H9 (cell line): ENCODE measurements around the gene HMGCLL1. TPM values are rescaled to one million over a fixed set of nuclear protein-coding genes. Genes with fewer than 3 reads are reported as not detected.

Experiments
- DNase-seq: peaks from one replicate; pipeline ENCODE4 v3.0.0-alpha.2; 2017
- H2AFZ ChIP-seq: one replicate; pipeline ENCODE4 v1.6.1; 2013; ENCODE audit warnings: mild to moderate bottlenecking, low read length, control low read depth, moderate library complexity
- H2AK5ac ChIP-seq: 2 replicates; pipeline ENCODE4 v1.6.1; 2013; ENCODE audit warnings: low read length, control low read depth, mixed read lengths; ENCODE audit not compliant: insufficient read length
- H2BK120ac ChIP-seq: one replicate; pipeline ENCODE4 v1.6.1; 2013; ENCODE audit warnings: low read depth, mild to moderate bottlenecking, low read length, control low read depth, inconsistent platforms; ENCODE audit not compliant: poor library complexity, severe bottlenecking
- H2BK12ac ChIP-seq: 2 replicates; pipeline ENCODE4 v1.6.1; 2013; ENCODE audit warnings: low read length, control low read depth, mixed read lengths, low read depth; ENCODE audit not compliant: insufficient read length
- H2BK15ac ChIP-seq: 2 replicates; pipeline ENCODE4 v1.6.1; 2013; ENCODE audit warnings: low read depth, low read length, control low read depth
- H2BK20ac ChIP-seq: one replicate; pipeline ENCODE4 v1.6.1; 2013; ENCODE audit warnings: low read depth, mild to moderate bottlenecking, low read length, control low read depth, inconsistent platforms; ENCODE audit not compliant: poor library complexity, severe bottlenecking
- H2BK5ac ChIP-seq: 2 replicates; pipeline ENCODE4 v1.6.1; 2013; ENCODE audit warnings: low read length, control low read depth, mixed read lengths; ENCODE audit not compliant: insufficient read length
- H3K14ac ChIP-seq: 2 replicates; pipeline ENCODE4 v1.6.1; 2013; ENCODE audit warnings: low read length, control low read depth; ENCODE audit not compliant: insufficient read depth
- H3K18ac ChIP-seq: 2 replicates; pipeline ENCODE4 v1.6.1; 2013; ENCODE audit warnings: low read depth, mild to moderate bottlenecking, mixed read lengths, low read length, control low read depth; ENCODE audit not compliant: insufficient read length
- H3K23ac ChIP-seq: 2 replicates; pipeline ENCODE4 v1.6.1; 2013; ENCODE audit warnings: low read length, control low read depth, mixed read lengths, low read depth; ENCODE audit not compliant: insufficient read length
- H3K23me2 ChIP-seq: 2 replicates; pipeline ENCODE4 v1.6.1; 2013; ENCODE audit warnings: low read depth, mild to moderate bottlenecking, mixed read lengths, low read length, control low read depth; ENCODE audit not compliant: insufficient read length, poor library complexity, severe bottlenecking
- H3K27ac ChIP-seq: 2 replicates; pipeline ENCODE4 v1.5.1; 2013; ENCODE audit warnings: low read length, control low read depth, mixed read lengths, low read depth; ENCODE audit not compliant: insufficient read length
- H3K27me3 ChIP-seq: 2 replicates; pipeline ENCODE4 v1.6.1; 2013; ENCODE audit warnings: low read length, control low read depth, inconsistent platforms; ENCODE audit not compliant: insufficient read depth
- H3K4ac ChIP-seq: 2 replicates; pipeline ENCODE4 v1.6.1; 2013; ENCODE audit warnings: low read depth, mild to moderate bottlenecking, control low read depth, inconsistent platforms, low read length, moderate library complexity
- H3K4me1 ChIP-seq: 2 replicates; pipeline ENCODE4 v1.6.1; 2013; ENCODE audit warnings: low read length, control low read depth, inconsistent platforms; ENCODE audit not compliant: insufficient read depth
- H3K4me2 ChIP-seq: 2 replicates; pipeline ENCODE4 v1.6.1; 2013; ENCODE audit warnings: low read length, control low read depth, mixed read lengths; ENCODE audit not compliant: insufficient read length, insufficient read depth
- H3K56ac ChIP-seq: 2 replicates; pipeline ENCODE4 v1.6.1; 2013; ENCODE audit warnings: low read depth, mild to moderate bottlenecking, mixed read lengths, low read length, control low read depth; ENCODE audit not compliant: insufficient read length
- H3K79me1 ChIP-seq: 2 replicates; pipeline ENCODE4 v1.6.1; 2013; ENCODE audit warnings: low read depth, mild to moderate bottlenecking, moderate library complexity, low read length, control low read depth, inconsistent platforms; ENCODE audit not compliant: insufficient read depth, poor library complexity, severe bottlenecking
- H3K79me2 ChIP-seq: 2 replicates; pipeline ENCODE4 v1.6.1; 2013; ENCODE audit warnings: low read length, control low read depth, inconsistent platforms; ENCODE audit not compliant: insufficient read depth
- H3K9ac ChIP-seq: 2 replicates; pipeline ENCODE4 v1.6.1; 2013; ENCODE audit warnings: low read length, control low read depth, mixed read lengths; ENCODE audit not compliant: insufficient read length; ENCODE audit errors: extremely low read depth
- H3K9me3 ChIP-seq: one replicate; pipeline ENCODE4 v1.6.1; 2013; ENCODE audit warnings: low read depth, low read length, inconsistent platforms; ENCODE audit not compliant: control insufficient read depth
- H3T11ph ChIP-seq: one replicate; pipeline ENCODE4 v1.6.1; 2013; ENCODE audit warnings: mild to moderate bottlenecking, low read length, control low read depth, inconsistent platforms
- H4K20me1 ChIP-seq: one replicate; pipeline ENCODE4 v1.6.1; 2013; ENCODE audit not compliant: control insufficient read depth, insufficient read length, insufficient read depth
- H4K5ac ChIP-seq: 2 replicates; pipeline ENCODE4 v1.6.1; 2013; ENCODE audit warnings: low read depth, mild to moderate bottlenecking, mixed read lengths, low read length, control low read depth; ENCODE audit not compliant: insufficient read length
- H4K8ac ChIP-seq: replicated peaks from 2 replicates; pipeline ENCODE4 v1.6.1; 2013; ENCODE audit warnings: low read length, control low read depth, mixed read lengths, low read depth; ENCODE audit not compliant: insufficient read length
- H4K91ac ChIP-seq: 2 replicates; pipeline ENCODE4 v1.6.1; 2013; ENCODE audit warnings: low read depth, mild to moderate bottlenecking, moderate library complexity, mixed read lengths, low read length, control low read depth; ENCODE audit not compliant: insufficient read length
- H3K27ac Mint-ChIP-seq, 3 experiments: 2 replicates in 2 of 3; 3 replicates in 1 of 3; pipeline ENCODE4 v1.8.0; 2020 to 2021; ENCODE audit warnings: mixed read lengths in 3 of 3, mild to moderate bottlenecking in 1 of 3, moderate library complexity in 1 of 3
- H3K27me3 Mint-ChIP-seq: 2 replicates; pipeline ENCODE4 v1.8.0; 2021; ENCODE audit warnings: low read depth, mild to moderate bottlenecking, moderate library complexity, mixed read lengths
- H3K36me3 Mint-ChIP-seq, 3 experiments: 2 replicates in 2 of 3; 3 replicates in 1 of 3; pipeline ENCODE4 v1.8.0; 2020 to 2021; ENCODE audit warnings: low read depth in 3 of 3, mixed read lengths in 3 of 3; ENCODE audit not compliant: insufficient read depth in 1 of 3
- H3K4me1 Mint-ChIP-seq, 2 experiments: 2 replicates each; pipeline ENCODE4 v1.8.0; 2020; ENCODE audit warnings: mixed read lengths in 2 of 2
- H3K4me3 Mint-ChIP-seq, 2 experiments: 2 replicates in 1 of 2; 3 replicates in 1 of 2; pipeline ENCODE4 v1.8.0; 2020 to 2021; ENCODE audit warnings: mild to moderate bottlenecking in 2 of 2, mixed read lengths in 2 of 2, moderate library complexity in 1 of 2
- H3K9me3 Mint-ChIP-seq, 2 experiments: 2 replicates in 1 of 2; 3 replicates in 1 of 2; pipeline ENCODE4 v1.8.0; 2020; ENCODE audit warnings: mild to moderate bottlenecking in 2 of 2, mixed read lengths in 2 of 2, moderate library complexity in 1 of 2
- WGBS: extraction: QIAGEN DNeasy Blood & Tissue Kit; methylation state at CpG from one replicate; pipeline ENCODE4 v1.1.7; 2013; ENCODE audit warnings: missing lambda C conversion rate, low lambda C conversion rate, mixed read lengths; ENCODE audit not compliant: insufficient read length; ENCODE audit errors: extremely low coverage; 5-methylcytosine and 5-hydroxymethylcytosine counted together
- total RNA-seq: library from RNA; stranded (reverse); gene quantifications from 2 replicates; pipeline ENCODE4 v1.2.1, GENCODE V29; 2021
- TF ChIP-seq, protein P1 (sequence below): fragments of 200-600 bp; sonication (generic); conservative IDR thresholded peaks from 3 replicates; pipeline ENCODE4 v1.8.0; 2021; ENCODE audit warnings: antibody characterized with exemption, mild to moderate bottlenecking

Gene HMGCLL1
- total RNA-seq, 1 experiment from 2014 or later, result 0.24 TPM

- Mint-ChIP-seq H3K4me3 (no peak overlapping the region), H3K4me1 (no peaks in the 10 kb centered on the region), H3K9me3 (no peaks in the 10 kb centered on the region), H3K27ac (no peak overlapping the region; a peak in 1 of 7 replicates), H3K27me3 (no peaks in the 10 kb centered on the region), H3K36me3 (no peaks in the 10 kb centered on the region)
- Histone ChIP-seq H2BK120ac (no peak overlapping the region), H3K18ac (no peak overlapping the region), H3K23me2 (no peaks in the 10 kb centered on the region), H2BK15ac (no peak overlapping the region), H2BK20ac (no peak overlapping the region), H2BK12ac (no peak overlapping the region), H3K79me2 (no peaks in the 10 kb centered on the region), H3K4ac (no peak overlapping the region), H3K27ac (no peak overlapping the region), H4K8ac (no peak overlapping the region), H3K4me2 (no peak overlapping the region), H3K9ac (no peak overlapping the region), H4K91ac (no peak overlapping the region), H3K79me1 (no peaks in the 10 kb centered on the region), H3K4me1 (no peaks in the 10 kb centered on the region), H2AFZ (no peak overlapping the region), H3K14ac (no peak overlapping the region), H3K9me3 (no peaks in the 10 kb centered on the region), H4K20me1 (no peaks in the 10 kb centered on the region), H3K27me3 (no peaks in the 10 kb centered on the region), H2AK5ac (no peak overlapping the region), H3T11ph (no peak overlapping the region), H4K5ac (no peak overlapping the region), H2BK5ac (no peak overlapping the region), H3K56ac (no peak overlapping the region), H3K23ac (no peak overlapping the region)
- no peak for DNase-seq
- TF ChIP-seq, protein P1, sequence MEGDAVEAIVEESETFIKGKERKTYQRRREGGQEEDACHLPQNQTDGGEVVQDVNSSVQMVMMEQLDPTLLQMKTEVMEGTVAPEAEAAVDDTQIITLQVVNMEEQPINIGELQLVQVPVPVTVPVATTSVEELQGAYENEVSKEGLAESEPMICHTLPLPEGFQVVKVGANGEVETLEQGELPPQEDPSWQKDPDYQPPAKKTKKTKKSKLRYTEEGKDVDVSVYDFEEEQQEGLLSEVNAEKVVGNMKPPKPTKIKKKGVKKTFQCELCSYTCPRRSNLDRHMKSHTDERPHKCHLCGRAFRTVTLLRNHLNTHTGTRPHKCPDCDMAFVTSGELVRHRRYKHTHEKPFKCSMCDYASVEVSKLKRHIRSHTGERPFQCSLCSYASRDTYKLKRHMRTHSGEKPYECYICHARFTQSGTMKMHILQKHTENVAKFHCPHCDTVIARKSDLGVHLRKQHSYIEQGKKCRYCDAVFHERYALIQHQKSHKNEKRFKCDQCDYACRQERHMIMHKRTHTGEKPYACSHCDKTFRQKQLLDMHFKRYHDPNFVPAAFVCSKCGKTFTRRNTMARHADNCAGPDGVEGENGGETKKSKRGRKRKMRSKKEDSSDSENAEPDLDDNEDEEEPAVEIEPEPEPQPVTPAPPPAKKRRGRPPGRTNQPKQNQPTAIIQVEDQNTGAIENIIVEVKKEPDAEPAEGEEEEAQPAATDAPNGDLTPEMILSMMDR, result no peak
- WGBS, result no CpG with 5 or more reads among the region's 2 CpGs
Observed at GRCh38 chr6:55423933-55424332, 155.1 kb downstream of the HMGCLL1 start.
